Measurements from ENCODE around the gene KSR2. TPM values are rescaled to one million over a fixed set of nuclear protein-coding genes. Genes with fewer than 3 reads are reported as not detected.

KSR2 gene
- total RNA-seq, 1 donor from 2014 or later, result 2.0 TPM

DNA sequence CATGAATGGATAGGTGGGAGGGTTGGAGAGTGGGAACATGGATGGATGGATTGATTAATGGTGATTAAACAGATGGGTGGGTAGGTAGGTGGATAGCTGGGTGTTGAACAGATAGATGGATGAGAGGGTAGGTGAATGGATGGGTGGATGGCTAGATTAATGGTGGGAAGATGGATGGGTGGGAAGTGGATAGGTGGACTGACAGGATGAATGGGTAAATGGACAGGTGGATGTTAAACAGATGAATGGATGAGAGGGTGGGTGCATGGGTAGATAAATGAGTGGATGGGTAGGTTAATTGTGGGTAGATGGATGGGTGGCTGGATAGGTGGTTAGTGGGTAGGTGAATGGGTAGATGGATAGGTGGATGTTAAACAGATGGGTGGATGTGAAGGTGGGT, 460.3 kb downstream of the KSR2 start:
- Mint-ChIP-seq H3K4me3 (no peak overlapping the region), H3K9me3 (no peaks in the 10 kb centered on the region), H3K4me1 (ENCODE audit: unreplicated experiment) (no peaks in the 10 kb centered on the region), H3K27me3 (peaks cover 80% of the 10 kb centered on the region), H3K27ac (no peak overlapping the region), H3K36me3 (no peaks in the 10 kb centered on the region)
- no peak for DNase-seq (ENCODE audit: extremely low spot score, unreplicated experiment)
- TF ChIP-seq, protein P1, sequence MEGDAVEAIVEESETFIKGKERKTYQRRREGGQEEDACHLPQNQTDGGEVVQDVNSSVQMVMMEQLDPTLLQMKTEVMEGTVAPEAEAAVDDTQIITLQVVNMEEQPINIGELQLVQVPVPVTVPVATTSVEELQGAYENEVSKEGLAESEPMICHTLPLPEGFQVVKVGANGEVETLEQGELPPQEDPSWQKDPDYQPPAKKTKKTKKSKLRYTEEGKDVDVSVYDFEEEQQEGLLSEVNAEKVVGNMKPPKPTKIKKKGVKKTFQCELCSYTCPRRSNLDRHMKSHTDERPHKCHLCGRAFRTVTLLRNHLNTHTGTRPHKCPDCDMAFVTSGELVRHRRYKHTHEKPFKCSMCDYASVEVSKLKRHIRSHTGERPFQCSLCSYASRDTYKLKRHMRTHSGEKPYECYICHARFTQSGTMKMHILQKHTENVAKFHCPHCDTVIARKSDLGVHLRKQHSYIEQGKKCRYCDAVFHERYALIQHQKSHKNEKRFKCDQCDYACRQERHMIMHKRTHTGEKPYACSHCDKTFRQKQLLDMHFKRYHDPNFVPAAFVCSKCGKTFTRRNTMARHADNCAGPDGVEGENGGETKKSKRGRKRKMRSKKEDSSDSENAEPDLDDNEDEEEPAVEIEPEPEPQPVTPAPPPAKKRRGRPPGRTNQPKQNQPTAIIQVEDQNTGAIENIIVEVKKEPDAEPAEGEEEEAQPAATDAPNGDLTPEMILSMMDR (conservative IDR thresholded peaks at IDR 0.05), result no peak

DNA sequence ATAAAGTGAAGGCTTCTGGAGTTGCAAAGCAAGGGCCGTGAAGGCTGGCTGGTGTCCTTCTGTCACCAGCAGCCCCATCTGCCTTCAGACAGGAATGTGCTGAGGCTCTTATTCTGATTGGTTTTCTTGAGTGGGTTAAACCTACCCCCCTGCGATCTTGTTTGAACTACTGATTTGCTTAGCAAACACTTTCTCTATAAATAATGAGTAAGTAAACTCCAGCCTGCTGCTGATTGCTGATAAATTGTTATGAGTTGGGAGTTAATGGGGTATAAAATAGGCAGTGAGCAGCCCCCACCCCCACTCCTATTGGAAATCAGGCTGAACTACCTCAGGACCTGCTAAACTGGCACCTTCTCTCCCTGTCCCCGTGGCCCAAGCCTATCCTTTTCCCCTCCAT, 461.2 kb downstream of the KSR2 start:
- Mint-ChIP-seq H3K4me1 (ENCODE audit: unreplicated experiment) (no peaks in the 10 kb centered on the region), H3K4me3 (no peak overlapping the region), H3K36me3 (no peaks in the 10 kb centered on the region), H3K27me3 (peaks cover 77% of the 10 kb centered on the region), H3K27ac (no peak overlapping the region), H3K9me3 (no peaks in the 10 kb centered on the region)
- TF ChIP-seq, protein P1 (conservative IDR thresholded peaks at IDR 0.05), result no peak
- DNase-seq (ENCODE audit: extremely low spot score, unreplicated experiment), result no peak

DNA sequence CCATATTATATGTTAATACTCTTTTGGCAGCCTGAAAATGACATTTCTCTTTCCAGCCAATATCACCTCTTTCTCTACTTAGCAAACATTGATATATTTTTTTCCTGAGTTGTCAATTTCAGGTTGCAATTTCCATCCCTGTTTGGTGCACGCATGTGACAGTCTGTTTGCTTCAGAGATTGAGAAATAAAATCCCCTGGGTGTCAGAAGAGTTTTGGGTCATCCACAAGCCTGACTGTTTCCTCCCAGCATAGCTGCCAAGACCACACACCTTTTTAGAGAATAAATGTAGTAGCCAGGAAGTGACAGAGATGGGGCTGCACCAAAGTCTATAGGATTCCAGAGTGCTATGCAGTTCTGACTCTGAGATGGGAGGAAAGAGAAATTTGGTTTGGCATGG, 462.5 kb downstream of the KSR2 start:
- Mint-ChIP-seq H3K4me3 (no peak overlapping the region), H3K36me3 (no peaks in the 10 kb centered on the region), H3K9me3 (no peaks in the 10 kb centered on the region), H3K27me3 (peaks cover 74% of the 10 kb centered on the region), H3K27ac (no peak overlapping the region), H3K4me1 (ENCODE audit: unreplicated experiment) (no peaks in the 10 kb centered on the region)
- DNase-seq (ENCODE audit: extremely low spot score, unreplicated experiment), result no peak
- TF ChIP-seq, protein P1 (conservative IDR thresholded peaks at IDR 0.05), result no peak

DNA sequence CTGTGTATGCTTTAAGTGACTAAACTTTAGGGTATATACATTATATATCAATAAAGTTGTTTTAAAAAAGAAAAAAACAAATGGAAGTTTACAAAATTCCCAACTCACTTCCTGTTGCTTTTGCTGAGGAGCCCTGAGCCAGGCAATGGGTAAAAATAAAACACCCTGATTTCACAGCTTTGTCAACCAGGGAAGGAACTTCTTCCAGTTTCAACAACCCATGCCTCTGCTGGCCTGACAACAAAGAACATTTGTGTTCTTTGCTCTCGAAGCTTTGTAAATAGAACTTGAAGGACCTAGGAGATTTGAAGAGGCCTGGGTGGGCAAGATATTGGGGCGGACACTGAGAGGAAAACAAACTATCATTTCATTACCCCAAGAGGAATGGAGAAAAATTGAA, 466.2 kb downstream of the KSR2 start:
- peaks cover 7% of the 10 kb centered on the region for H3K4me1 Mint-ChIP-seq (ENCODE audit: unreplicated experiment)
- H3K9me3 Mint-ChIP-seq, result no peaks in the 10 kb centered on the region
- no peak overlapping the region for H3K4me3 Mint-ChIP-seq
- no peaks in the 10 kb centered on the region for H3K36me3 Mint-ChIP-seq
- no peak overlapping the region for H3K27ac Mint-ChIP-seq
- peaks cover 62% of the 10 kb centered on the region for H3K27me3 Mint-ChIP-seq
- TF ChIP-seq, protein P1 (conservative IDR thresholded peaks at IDR 0.05), result no peak
- DNase-seq (ENCODE audit: extremely low spot score, unreplicated experiment), result no peak

DNA sequence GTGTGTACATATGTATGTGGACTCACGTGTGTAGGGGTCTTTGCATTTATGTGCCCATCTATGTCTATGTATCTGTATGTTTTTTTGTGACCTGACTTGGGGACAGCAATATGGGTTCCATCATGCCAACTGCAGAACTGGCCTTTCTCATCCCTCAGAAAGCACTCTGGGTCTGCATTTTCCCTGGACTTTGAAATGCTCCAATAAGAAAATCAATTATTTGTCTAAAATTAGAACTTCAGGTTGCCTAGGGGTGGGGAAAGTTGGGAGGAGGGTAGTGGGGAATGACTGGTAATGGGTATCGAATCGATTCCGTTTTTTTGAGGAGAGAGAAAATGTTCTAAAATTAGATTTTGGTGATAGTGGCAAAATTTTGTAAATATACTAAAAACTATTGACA, 466.6 kb downstream of the KSR2 start:
- Mint-ChIP-seq H3K27me3 (peaks cover 63% of the 10 kb centered on the region), H3K27ac (no peak overlapping the region), H3K9me3 (no peaks in the 10 kb centered on the region), H3K36me3 (no peaks in the 10 kb centered on the region), H3K4me1 (ENCODE audit: unreplicated experiment) (peaks cover 7% of the 10 kb centered on the region), H3K4me3 (no peak overlapping the region)
- no peak for DNase-seq (ENCODE audit: extremely low spot score, unreplicated experiment)
- TF ChIP-seq, protein P1 (conservative IDR thresholded peaks at IDR 0.05), result no peak

All from type B pancreatic cell (in vitro differentiated cells).